Measurements from ENCODE around the gene KRTAP10-5. TPM values are rescaled to one million over a fixed set of nuclear protein-coding genes. Genes with fewer than 3 reads are reported as not detected.

KRTAP10-5 gene
- polyA plus RNA-seq, 1 donor (not counting 4 experiments of a cell fraction or from before 2014, with no cell fraction given): not detected

- TF ChIP-seq EZH2 (IDR thresholded peaks at IDR 0.05; ENCODE audit: low read length): no peak
- no peak for TF ChIP-seq CTCF (optimal IDR thresholded peaks at IDR 0.05 in 1 of 3, IDR thresholded peaks at IDR 0.05 in 1 of 3, conservative IDR thresholded peaks at IDR 0.05 in 1 of 3; ENCODE audit: extremely low read depth in 1 of 3, insufficient read depth in 2 of 3, low read length in 3 of 3)
- no peak overlapping the region for H3K9ac ChIP-seq (ENCODE audit: control insufficient read depth, extremely low read depth, insufficient read depth, low read length)
- peaks cover 5% of the 10 kb centered on the region for H3K27me3 ChIP-seq (ENCODE audit: control insufficient read depth, extremely low read depth, insufficient read depth, low read length)
- no peaks in the 10 kb centered on the region for H3K9me3 ChIP-seq (ENCODE audit: control insufficient read depth, low read depth, low read length)
- no peak overlapping the region for H3K4me2 ChIP-seq (ENCODE audit: control insufficient read depth, extremely low read depth, insufficient read depth, low read depth, low read length)
- no peaks in the 10 kb centered on the region for H3K4me1 ChIP-seq (ENCODE audit: control insufficient read depth, extremely low read depth, insufficient read depth, low read length)
- no peaks in the 10 kb centered on the region for H4K20me1 ChIP-seq (ENCODE audit: control insufficient read depth, extremely low read depth, insufficient read depth, low read length)
- dilution Hi-C loops (cut with MboI; ENCODE audit: extremely low pct_ligation_motif_present, low sequenced_read_pairs): no loop called here
- no peak overlapping the region for H2AFZ ChIP-seq (ENCODE audit: control insufficient read depth, low read length)
- H3K27ac ChIP-seq (ENCODE audit: control insufficient read depth, insufficient read depth, low read length): no peak overlapping the region
- no peaks in the 10 kb centered on the region for H3K36me3 ChIP-seq (ENCODE audit: control insufficient read depth in 2 of 2, extremely low read depth in 1 of 2, insufficient read depth in 2 of 2, low read length in 2 of 2)
- DNase-seq (ENCODE audit: low read depth, low spot score) (no peak), FAIRE-seq (no peak)
- H3K4me3 ChIP-seq (ENCODE audit: control insufficient read depth in 2 of 3, extremely low read depth in 1 of 3, insufficient read depth in 2 of 3, low read depth in 1 of 3, low read length in 3 of 3): no peak overlapping the region
- H3K79me2 ChIP-seq (ENCODE audit: control insufficient read depth, insufficient read depth, low read length): no peaks in the 10 kb centered on the region
- no peaks in the 10 kb centered on the region for H3K9me1 ChIP-seq (ENCODE audit: control insufficient read depth, extremely low read depth, insufficient read depth, low read length)
Measured at GRCh38 chr21:44557491-44558328, 22.7 kb downstream of the KRTAP10-5 start.

GRCh38 chr21:44556879-44557278 is 23.5 kb downstream of the KRTAP10-5 start:
- FAIRE-seq: no peak
- H3K4me3 ChIP-seq (ENCODE audit: control insufficient read depth in 2 of 3, extremely low read depth in 1 of 3, insufficient read depth in 2 of 3, low read depth in 1 of 3, low read length in 3 of 3): no peak overlapping the region
- H3K9me1 ChIP-seq (ENCODE audit: control insufficient read depth, extremely low read depth, insufficient read depth, low read length): no peaks in the 10 kb centered on the region
- peaks cover 7% of the 10 kb centered on the region for H3K27me3 ChIP-seq (ENCODE audit: control insufficient read depth, extremely low read depth, insufficient read depth, low read length)
- H3K4me2 ChIP-seq (ENCODE audit: control insufficient read depth, extremely low read depth, insufficient read depth, low read depth, low read length): no peak overlapping the region
- H3K79me2 ChIP-seq (ENCODE audit: control insufficient read depth, insufficient read depth, low read length): no peaks in the 10 kb centered on the region
- DNase-seq (ENCODE audit: low read depth, low spot score): no peak
- H4K20me1 ChIP-seq (ENCODE audit: control insufficient read depth, extremely low read depth, insufficient read depth, low read length): no peaks in the 10 kb centered on the region
- no peaks in the 10 kb centered on the region for H3K9me3 ChIP-seq (ENCODE audit: control insufficient read depth, low read depth, low read length)
- dilution Hi-C loops (cut with MboI; ENCODE audit: extremely low pct_ligation_motif_present, low sequenced_read_pairs): no loop called here
- no peak for TF ChIP-seq CTCF (optimal IDR thresholded peaks at IDR 0.05 in 1 of 3, IDR thresholded peaks at IDR 0.05 in 1 of 3, conservative IDR thresholded peaks at IDR 0.05 in 1 of 3; ENCODE audit: extremely low read depth in 1 of 3, insufficient read depth in 2 of 3, low read length in 3 of 3)
- TF ChIP-seq EZH2 (IDR thresholded peaks at IDR 0.05; ENCODE audit: low read length): no peak
- H3K4me1 ChIP-seq (ENCODE audit: control insufficient read depth, extremely low read depth, insufficient read depth, low read length): no peaks in the 10 kb centered on the region
- no peaks in the 10 kb centered on the region for H3K36me3 ChIP-seq (ENCODE audit: control insufficient read depth in 2 of 2, extremely low read depth in 1 of 2, insufficient read depth in 2 of 2, low read length in 2 of 2)
- H3K27ac ChIP-seq (ENCODE audit: control insufficient read depth, insufficient read depth, low read length): no peak overlapping the region
- H3K9ac ChIP-seq (ENCODE audit: control insufficient read depth, extremely low read depth, insufficient read depth, low read length): no peak overlapping the region
- no peak overlapping the region for H2AFZ ChIP-seq (ENCODE audit: control insufficient read depth, low read length)
